ENCODE measurements around the gene AKAP8L.

The AKAP8L gene

GRCh38 chr19:15418579-15419412, at the start of gene AKAP8L:
Gene AKAP8L (minus strand): TSS chr19:15418988. CDS start chr19:15418923, 65 bp downstream.
- DNase-seq = peak; percentile 100

DNA sequence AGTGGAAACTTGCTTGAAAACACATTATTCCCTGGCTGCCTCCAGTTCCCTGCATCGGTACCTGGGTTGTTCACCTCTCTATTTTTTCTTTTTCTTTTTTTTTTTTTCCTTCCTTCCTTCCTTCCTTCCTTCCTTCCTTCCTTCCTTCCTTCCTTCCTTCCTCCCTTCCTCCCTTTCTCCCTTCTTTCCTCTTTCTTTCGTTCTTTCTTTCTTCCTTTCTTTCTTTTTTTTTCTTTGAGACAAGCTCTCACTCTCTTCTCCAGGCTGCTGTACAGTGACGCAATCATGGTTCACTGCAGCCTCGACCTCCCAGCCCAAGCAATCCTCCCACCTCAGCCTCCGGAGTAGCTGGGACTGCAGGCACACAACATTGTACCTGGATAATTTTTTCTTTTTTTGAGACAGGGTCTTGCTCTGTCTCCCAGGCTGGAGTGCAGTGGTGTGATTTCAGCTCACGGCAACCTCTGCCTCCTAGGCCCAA, 49.0 kb upstream of the AKAP8L start:
- DNase-seq = no peak

DNA sequence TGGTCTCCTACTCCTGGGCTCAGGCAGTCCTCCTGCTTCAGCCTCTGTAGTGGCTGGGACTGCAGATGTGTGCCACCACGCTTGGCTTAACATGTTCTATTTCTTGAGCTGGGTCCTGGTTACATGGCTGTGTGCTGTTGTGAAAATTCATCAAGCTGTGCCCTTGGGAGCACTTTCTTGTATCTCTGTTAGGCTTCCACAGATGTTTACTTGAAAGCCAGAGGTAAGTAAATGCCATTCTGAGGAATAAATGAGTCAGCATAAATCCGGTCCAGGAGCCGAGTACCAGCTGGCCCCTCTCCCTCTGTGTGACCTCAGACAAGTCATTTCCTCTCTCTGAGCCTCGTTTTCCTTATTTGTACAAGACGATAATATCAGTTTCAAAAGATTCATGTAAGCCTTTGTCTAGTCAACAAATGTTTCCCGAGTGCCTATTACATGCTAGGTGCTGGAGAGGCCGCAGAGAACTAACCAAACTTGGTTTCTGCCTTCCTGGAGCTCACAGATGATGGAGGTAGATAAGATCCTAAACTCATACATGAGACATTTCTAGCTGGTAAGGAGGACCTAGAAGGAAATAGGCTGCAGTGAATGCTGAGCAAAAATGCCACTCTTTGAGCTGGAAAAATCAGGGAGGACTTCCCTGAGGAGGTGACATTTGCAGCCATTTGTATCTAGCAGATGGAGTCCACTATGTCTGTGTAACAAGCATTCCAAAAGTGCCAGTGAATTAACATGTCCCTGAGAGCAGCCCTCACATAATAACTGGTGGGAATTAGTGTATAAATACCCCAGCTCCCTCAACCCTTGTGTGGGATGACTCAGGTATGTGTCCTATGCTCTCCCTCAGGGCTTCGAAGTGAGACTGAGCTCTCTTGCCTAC, 48.3 kb upstream of the AKAP8L start:
- no peak for DNase-seq

- DNase-seq = no peak
Observed at GRCh38 chr19:15464394-15465385, 45.9 kb upstream of the AKAP8L start, which contains the start of gene RASAL3. Gene RASAL3 (minus strand): TSS chr19:15464544. CDS start chr19:15464358, 186 bp downstream.

GRCh38 chr19:15463861-15464371, 45.1 kb upstream of the AKAP8L start:
- DNase-seq = no peak

GRCh38 chr19:15461694-15462093, 42.9 kb upstream of the AKAP8L start:
- no peak for DNase-seq

DNA sequence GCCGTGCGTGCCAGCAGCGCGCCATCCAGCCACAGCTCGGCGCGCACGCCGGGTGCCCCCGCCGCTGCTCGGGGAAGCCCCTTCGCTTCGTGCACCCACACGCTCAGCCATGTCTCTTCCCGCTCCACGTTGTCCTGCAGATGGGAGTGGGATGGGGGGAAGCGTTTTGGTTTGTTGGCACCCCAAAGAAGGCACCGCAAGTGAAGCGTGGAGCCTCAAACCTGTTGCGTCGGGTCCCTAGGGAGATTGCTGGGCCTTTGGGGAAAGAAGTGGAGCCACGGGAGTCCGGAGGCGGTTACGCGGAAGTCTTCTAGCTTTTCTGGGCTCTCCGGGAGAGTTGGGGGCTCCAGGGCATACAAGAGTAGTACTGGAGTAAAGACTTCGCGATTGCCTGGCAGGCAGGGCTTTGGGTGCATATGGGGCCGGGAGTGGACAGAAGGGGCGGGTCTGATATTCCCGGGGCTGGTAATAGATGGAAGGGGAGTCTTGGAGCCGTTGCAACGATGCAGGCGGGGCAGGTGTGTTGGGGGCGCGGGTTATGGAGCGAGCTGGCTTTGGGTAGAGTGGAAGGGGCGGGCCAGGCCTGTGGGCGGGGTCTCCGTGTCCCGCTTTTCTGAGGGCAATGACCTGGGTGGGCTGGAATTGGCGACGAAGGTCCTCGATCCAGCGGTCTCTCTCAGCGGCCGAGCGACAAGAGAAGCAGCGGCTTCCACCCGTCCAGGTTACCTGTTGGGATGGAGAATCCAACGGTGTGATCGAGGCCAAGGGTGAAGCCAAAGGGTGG, 39.1 kb upstream of the AKAP8L start:
- DNase-seq = peak; percentile 28

DNA sequence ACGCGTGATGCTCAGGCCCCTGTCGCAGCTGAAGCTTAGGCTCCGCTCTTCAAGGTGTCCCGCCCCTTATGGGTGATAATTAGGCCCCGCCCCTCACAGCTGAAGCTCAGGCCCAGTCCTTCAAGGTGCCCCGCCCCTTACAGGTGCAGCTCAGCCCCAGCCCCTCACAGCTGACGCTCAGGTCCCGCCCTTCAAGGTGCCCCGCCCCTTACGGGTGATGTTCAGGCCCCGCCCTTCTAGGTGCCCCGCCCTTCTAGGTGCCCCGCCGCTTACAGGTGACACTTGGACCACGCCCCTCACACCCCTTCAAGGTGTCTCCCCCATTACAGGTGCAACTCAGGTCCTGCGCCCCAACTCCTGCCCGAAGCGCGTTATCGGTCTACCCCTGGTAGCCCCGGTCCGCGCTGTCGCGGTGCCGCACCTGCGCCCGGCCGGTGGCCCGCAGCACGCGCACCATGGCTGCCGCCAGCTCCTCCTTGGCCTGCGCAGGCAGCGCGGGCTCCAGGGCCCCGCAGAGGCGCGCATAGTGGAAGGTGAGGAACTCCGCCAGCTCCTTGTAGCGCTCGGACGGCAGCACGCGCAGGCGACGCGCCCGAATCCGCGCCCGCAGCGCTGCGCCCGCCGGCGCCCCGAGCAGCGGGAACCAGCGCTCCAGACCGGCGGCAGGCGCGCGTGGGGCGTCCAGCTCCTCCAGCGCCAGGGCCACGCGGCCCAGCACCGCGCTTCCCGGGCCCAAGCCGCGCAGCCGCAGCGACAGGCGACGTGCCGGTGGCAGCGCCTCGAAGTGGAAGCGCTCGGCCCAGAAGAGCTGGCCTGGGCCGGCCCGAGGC, 38.3 kb upstream of the AKAP8L start:
- DNase-seq = peak; percentile 18

GRCh38 chr19:15456441-15456840, 37.7 kb upstream of the AKAP8L start:
- DNase-seq = no peak

DNA sequence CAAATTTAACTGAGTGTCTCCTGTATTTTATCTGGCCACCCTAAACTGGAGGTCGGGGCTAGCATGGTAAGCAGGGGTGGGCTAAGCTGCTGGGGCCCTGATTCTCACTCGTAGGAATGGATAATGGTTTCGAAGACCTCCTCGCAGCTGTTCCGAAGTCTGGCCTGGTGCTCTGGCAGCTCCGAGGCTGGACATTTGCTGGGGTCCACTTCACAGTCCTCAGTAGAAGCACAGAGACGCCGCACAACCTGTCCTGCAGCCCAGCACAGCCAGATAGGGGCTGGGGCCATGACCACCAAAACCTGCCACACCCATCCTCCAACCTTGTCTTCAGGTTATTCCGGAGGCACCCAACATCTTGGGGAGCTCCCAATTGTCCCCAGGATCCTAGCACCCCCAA, 37.2 kb upstream of the AKAP8L start:
- DNase-seq = no peak

DNA sequence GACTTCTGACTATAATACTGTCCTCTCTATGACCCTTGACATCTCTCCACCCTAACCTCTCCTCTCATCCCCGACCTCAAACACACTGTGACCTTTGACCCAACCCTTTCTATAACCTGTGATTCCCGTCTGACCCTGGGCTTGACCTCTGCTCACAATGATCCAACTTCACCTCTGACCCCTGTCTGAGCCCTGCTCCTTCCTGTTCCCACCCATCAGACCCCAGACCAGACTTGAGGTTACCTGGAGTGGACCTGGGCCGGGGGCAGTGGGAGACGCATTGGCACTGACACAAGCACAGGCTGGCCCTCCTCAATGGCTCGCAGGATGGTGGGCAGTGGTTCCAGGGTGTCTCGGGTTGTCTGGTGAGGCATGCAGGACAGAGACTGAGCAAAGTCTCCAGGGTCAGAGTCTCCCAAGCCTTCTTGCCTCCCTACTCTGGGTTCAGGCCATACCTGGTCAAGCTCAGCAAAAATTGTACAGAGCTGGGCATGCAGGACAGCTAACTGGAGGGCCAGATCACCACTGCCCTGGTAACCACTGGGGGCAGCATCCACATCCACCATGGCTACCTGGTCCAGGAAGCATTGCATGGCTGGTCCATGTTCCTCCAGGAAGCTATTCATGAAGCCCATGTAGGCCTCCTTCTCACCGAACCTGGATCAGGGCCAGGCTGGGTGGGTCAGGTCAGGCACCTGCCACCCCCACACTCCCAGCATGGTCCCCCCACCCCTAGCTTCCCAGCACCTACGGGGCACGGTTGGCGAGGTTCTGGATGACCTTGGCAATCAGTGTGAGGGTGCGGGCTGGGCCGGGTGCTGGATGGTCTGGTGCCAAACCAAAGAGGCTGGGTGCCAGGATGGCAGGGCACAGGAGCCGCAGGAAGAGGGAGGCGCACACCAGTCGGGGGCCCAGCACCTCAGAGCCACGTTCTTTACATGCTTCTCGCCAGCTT, 35.4 kb upstream of the AKAP8L start:
- no peak for DNase-seq

GRCh38 chr19:15453091-15453578, 34.3 kb upstream of the AKAP8L start:
- peak; percentile 20 for DNase-seq

- peak; percentile 91 for DNase-seq
Observed at GRCh38 chr19:15452111-15453047, 33.6 kb upstream of the AKAP8L start.

GRCh38 chr19:15450528-15450890, 31.7 kb upstream of the AKAP8L start:
- DNase-seq = peak; percentile 5

DNA sequence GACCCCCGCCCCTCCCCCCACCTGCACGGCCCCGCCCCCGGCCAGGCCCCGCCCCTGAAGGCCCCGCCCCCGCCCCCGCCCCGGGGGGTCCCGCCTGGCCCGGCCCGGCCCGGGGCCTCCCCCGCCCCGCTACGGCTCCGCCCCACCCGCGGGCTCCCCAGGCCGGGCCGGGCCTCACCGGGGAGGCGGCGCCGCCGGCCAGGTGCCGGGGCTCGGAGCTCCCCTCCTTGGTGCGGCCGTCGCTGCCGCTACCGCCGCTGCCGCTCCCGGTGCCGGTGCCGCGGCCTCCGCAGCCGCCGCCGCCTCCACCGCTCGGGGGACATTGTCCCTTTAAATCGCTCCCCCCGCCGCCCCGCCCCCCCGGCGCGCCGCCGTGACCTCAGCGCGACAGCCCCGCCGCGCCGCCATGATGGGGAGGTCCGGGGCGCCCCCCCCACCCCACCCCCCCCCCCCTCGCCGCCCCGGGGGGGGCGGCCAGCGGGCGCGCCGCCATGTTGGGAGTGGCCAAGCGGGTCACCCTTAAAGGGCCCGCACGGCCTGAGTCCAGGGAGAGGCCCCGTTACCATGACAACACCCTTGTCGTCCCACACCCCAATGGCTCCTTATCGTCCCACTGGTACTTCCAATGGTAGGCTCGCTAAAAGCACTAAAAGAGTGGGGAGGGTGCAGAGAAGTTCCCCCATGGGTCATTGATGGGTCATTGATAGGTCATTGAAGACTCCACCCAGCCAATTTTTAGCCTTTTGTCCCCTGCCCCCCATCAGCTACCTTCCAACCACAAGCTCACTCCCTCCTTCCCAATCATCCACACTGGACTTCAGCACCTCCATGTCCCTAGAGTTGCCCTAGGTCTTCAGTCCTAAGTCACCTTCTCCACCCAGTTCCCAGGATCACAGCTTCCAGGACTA, 31.1 kb upstream of the AKAP8L start, which contains the start of gene WIZ:
TSS of gene WIZ (minus strand) at position 337 of the 908 bp plus-strand sequence. CDS start 1,649 bp downstream, outside the sequence.
- peak; percentile 89 for DNase-seq

All from eye (tissue), 1 donor.